HEK293T (cell line): ENCODE data around the gene ROPN1L.

ENCODE experiments used
- BHLHE40 ChIP-seq: fragments of 450-650 bp; IDR thresholded peaks from 2 replicates; pipeline ENCODE4 v1.6.1; 2016; ENCODE audit warnings: mild to moderate bottlenecking, moderate library complexity, borderline replicate concordance
- FOXA1 ChIP-seq: fragments of 450-650 bp; IDR thresholded peaks from 2 replicates; pipeline ENCODE4 v1.6.1; 2016; ENCODE audit warnings: mild to moderate bottlenecking
- FOXK2 ChIP-seq: fragments of 450-650 bp; IDR thresholded peaks from 2 replicates; pipeline ENCODE4 v1.6.1; 2016; ENCODE audit warnings: mild to moderate bottlenecking
- FOXM1 ChIP-seq: fragments of 450-650 bp; IDR thresholded peaks from 2 replicates; pipeline ENCODE4 v1.6.1; 2017; ENCODE audit warnings: mild to moderate bottlenecking, borderline replicate concordance
- SP1 ChIP-seq: fragments of 450-650 bp; IDR thresholded peaks from 2 replicates; pipeline ENCODE4 v1.6.1; 2017
- SUZ12 ChIP-seq: fragments of 450-650 bp; IDR thresholded peaks from 2 replicates; pipeline ENCODE4 v1.6.1; 2016; ENCODE audit warnings: mild to moderate bottlenecking
- TARDBP ChIP-seq: fragments of 450-650 bp; IDR thresholded peaks from 2 replicates; pipeline ENCODE4 v1.6.1; 2016
- ZNF384 ChIP-seq: fragments of 450-650 bp; IDR thresholded peaks from 2 replicates; pipeline ENCODE4 v1.6.1; 2016
- TF ChIP-seq, protein P1 (sequence below): fragments of 450-650 bp; IDR thresholded peaks from 2 replicates; pipeline ENCODE4 v1.6.1; 2016

DNA sequence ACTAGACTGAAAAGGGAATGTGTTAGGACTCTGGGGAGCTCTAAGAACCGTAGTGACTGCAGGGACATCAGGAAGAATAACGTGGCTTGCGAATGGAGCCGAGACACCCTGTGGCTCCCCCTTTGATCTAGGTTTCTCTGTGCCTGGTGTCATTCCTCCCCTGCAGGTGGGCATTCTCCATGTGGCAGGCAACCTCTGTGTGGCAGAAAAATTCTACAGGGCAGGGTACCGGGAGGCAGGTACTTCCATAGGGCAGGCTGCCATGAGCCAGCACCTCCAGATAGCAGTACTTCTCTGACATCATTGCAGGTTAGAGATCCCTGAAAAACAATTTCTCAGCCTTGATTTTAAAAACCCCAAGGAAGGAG, 43.1 kb downstream of the ROPN1L start:
- no peak for TF ChIP-seq SUZ12
- no peak for TF ChIP-seq TARDBP
- no peak for TF ChIP-seq FOXM1
- no peak for TF ChIP-seq FOXK2
- TF ChIP-seq FOXA1: no peak
- TF ChIP-seq BHLHE40: no peak
- no peak for TF ChIP-seq ZNF384
- no peak for TF ChIP-seq SP1
- TF ChIP-seq, protein P1, sequence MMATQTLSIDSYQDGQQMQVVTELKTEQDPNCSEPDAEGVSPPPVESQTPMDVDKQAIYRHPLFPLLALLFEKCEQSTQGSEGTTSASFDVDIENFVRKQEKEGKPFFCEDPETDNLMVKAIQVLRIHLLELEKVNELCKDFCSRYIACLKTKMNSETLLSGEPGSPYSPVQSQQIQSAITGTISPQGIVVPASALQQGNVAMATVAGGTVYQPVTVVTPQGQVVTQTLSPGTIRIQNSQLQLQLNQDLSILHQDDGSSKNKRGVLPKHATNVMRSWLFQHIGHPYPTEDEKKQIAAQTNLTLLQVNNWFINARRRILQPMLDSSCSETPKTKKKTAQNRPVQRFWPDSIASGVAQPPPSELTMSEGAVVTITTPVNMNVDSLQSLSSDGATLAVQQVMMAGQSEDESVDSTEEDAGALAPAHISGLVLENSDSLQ: no peak
